ENCODE measurements around the gene ROBO3. TPM values are rescaled to one million over a fixed set of nuclear protein-coding genes. Genes with fewer than 3 reads are reported as not detected.

Gene ROBO3
- total RNA-seq, 2 experiments from 2014 or later = 26.2 to 27.2 TPM

GRCh38 chr11:124838805-124839127 is 26.5 kb upstream of the ROBO3 start:
- Histone ChIP-seq H3K27me3 (ENCODE audit: control insufficient read depth in 1 of 2, insufficient read depth in 2 of 2, low read length in 2 of 2) (peaks cover 59 to 67% of the 10 kb centered on the region in 2 experiments), H3K27ac (ENCODE audit: low read depth in 1 of 2, low read length in 2 of 2) (no peak overlapping the region), H3K4me3 (ENCODE audit: low read length) (no peak overlapping the region), H3K4me1 (ENCODE audit: insufficient read depth, low read length) (peaks cover 25% of the 10 kb centered on the region), H3K36me3 (ENCODE audit: insufficient read depth, low read length) (no peaks in the 10 kb centered on the region), H3K9me3 (ENCODE audit: control insufficient read depth in 1 of 2, insufficient read depth in 1 of 2, low read length in 2 of 2) (peaks cover 0 to 4% of the 10 kb centered on the region in 2 experiments)
- ATAC-seq (ENCODE audit: poor library complexity) (no peak), DNase-seq (no peak)
- peaks cover 85% of the 10 kb centered on the region for H3K27me3 Mint-ChIP-seq
- CTCF ChIA-PET = no interaction called here
- no peaks in the 10 kb centered on the region for H3K36me3 Mint-ChIP-seq (ENCODE audit: low read depth)
- peak overlapping the region; percentile 42 for H3K4me3 Mint-ChIP-seq
- POLR2A ChIA-PET = interaction anchor here (1.4 kb wide), 1 partner anchor 165 kb away, joined by 3 read pairs; the partner anchor contains the start of genes SIAE and SPA17
- H3K27ac Mint-ChIP-seq = no peak overlapping the region
- TF ChIP-seq CTCF (IDR thresholded peaks at IDR 0.05) = no peak
- peaks cover 21% of the 10 kb centered on the region for H3K4me1 Mint-ChIP-seq (ENCODE audit: low read depth)
- intact Hi-C loops (cut with DNase I, micrococcal nuclease) = loop anchor here (2.0 to 10.0 kb wide), 6 partner anchors 36 to 424 kb away; partner anchors contain the start of gene ESAM (in 2 of the 2)
- H3K9me3 Mint-ChIP-seq = no peaks in the 10 kb centered on the region

GRCh38 chr11:124839128-124839971 is 25.9 kb upstream of the ROBO3 start:
- Mint-ChIP-seq H3K27me3 (peaks cover 87% of the 10 kb centered on the region), H3K36me3 (ENCODE audit: low read depth) (no peaks in the 10 kb centered on the region), H3K9me3 (no peaks in the 10 kb centered on the region), H3K4me1 (ENCODE audit: low read depth) (peaks cover 21% of the 10 kb centered on the region), H3K4me3 (peak overlapping the region; percentile 35), H3K27ac (no peak overlapping the region)
- no peak for TF ChIP-seq CTCF (IDR thresholded peaks at IDR 0.05)
- no peaks in the 10 kb centered on the region for H3K36me3 ChIP-seq (ENCODE audit: insufficient read depth, low read length)
- no peak overlapping the region for H3K27ac ChIP-seq (ENCODE audit: low read depth in 1 of 2, low read length in 2 of 2)
- intact Hi-C loops (cut with DNase I, micrococcal nuclease) = loop anchor here (2.0 to 10.0 kb wide), 6 partner anchors 35 to 425 kb away; partner anchors contain the start of gene ESAM (in 2 of the 2)
- ChIA-PET POLR2A (interaction anchor here (1.4 kb wide), 1 partner anchor 166 kb away, joined by 3 read pairs; the partner anchor contains the start of genes SIAE and SPA17), CTCF (interaction anchor here (1.2 kb wide), 1 partner anchor 27 kb away, joined by 4 read pairs; the partner anchor contains the start of gene ROBO3)
- peaks cover 0 to 4% of the 10 kb centered on the region in 2 experiments for H3K9me3 ChIP-seq (ENCODE audit: control insufficient read depth in 1 of 2, insufficient read depth in 1 of 2, low read length in 2 of 2)
- no peak overlapping the region for H3K4me3 ChIP-seq (ENCODE audit: low read length)
- no peak for ATAC-seq (ENCODE audit: poor library complexity)
- peaks cover 65 to 72% of the 10 kb centered on the region in 2 experiments for H3K27me3 ChIP-seq (ENCODE audit: control insufficient read depth in 1 of 2, insufficient read depth in 2 of 2, low read length in 2 of 2)
- no peak for DNase-seq
- H3K4me1 ChIP-seq (ENCODE audit: insufficient read depth, low read length) = peaks cover 25% of the 10 kb centered on the region

GRCh38 chr11:124839972-124840621 is 25.1 kb upstream of the ROBO3 start:
- Mint-ChIP-seq H3K27ac (no peak overlapping the region), H3K9me3 (no peaks in the 10 kb centered on the region), H3K27me3 (peaks cover 87% of the 10 kb centered on the region), H3K36me3 (ENCODE audit: low read depth) (no peaks in the 10 kb centered on the region), H3K4me3 (peak overlapping the region; percentile 35), H3K4me1 (ENCODE audit: low read depth) (peaks cover 21% of the 10 kb centered on the region)
- Histone ChIP-seq H3K9me3 (ENCODE audit: control insufficient read depth in 1 of 2, insufficient read depth in 1 of 2, low read length in 2 of 2) (peaks cover 0 to 4% of the 10 kb centered on the region in 2 experiments), H3K27ac (ENCODE audit: low read depth in 1 of 2, low read length in 2 of 2) (no peak overlapping the region), H3K27me3 (ENCODE audit: control insufficient read depth in 1 of 2, insufficient read depth in 2 of 2, low read length in 2 of 2) (peaks cover 73 to 79% of the 10 kb centered on the region in 2 experiments), H3K4me3 (ENCODE audit: low read length) (no peak overlapping the region), H3K36me3 (ENCODE audit: insufficient read depth, low read length) (no peaks in the 10 kb centered on the region), H3K4me1 (ENCODE audit: insufficient read depth, low read length) (peaks cover 25% of the 10 kb centered on the region)
- no peak for TF ChIP-seq CTCF (IDR thresholded peaks at IDR 0.05)
- peak in 1 of 14 experiments; percentile 25 for DNase-seq
- no peak for ATAC-seq (ENCODE audit: poor library complexity)
- ChIA-PET POLR2A (interaction anchor here (0.5 kb wide), 1 partner anchor 167 kb away, joined by 3 read pairs; the partner anchor contains the start of genes SIAE and SPA17), CTCF (interaction anchor here (1.2 kb wide), 1 partner anchor 26 kb away, joined by 4 read pairs; the partner anchor contains the start of gene ROBO3)
- intact Hi-C loops (cut with DNase I, micrococcal nuclease) = loop anchor here (2.0 to 10.0 kb wide), 6 partner anchors 35 to 425 kb away; partner anchors contain the start of gene ESAM (in 2 of the 2)

Data from CD4-positive, alpha-beta T cell (primary cell).